Gastroesophageal sphincter (tissue), 4 donors: ENCODE results near the gene RAP1A. TPM values are rescaled to one million over a fixed set of nuclear protein-coding genes. Genes with fewer than 3 reads are reported as not detected.

ENCODE experiments used
- ATAC-seq: fragments of 150-250 bp; one replicate; pipeline ENCODE4 v1.9.1; 2016; ENCODE audit warnings: mild to moderate bottlenecking, moderate library complexity
- H3K27ac ChIP-seq, 4 donors: fragments of 200-600 bp; sonication (generic) in 3 of 4; 1 replicate in 3 of 4; 2 replicates in 1 of 4; pipeline ENCODE4 v1.5.1; 2016 to 2019
- H3K27me3 ChIP-seq: fragments of 200-600 bp; sonication (generic); one replicate; pipeline ENCODE4 v1.5.1; 2019
- H3K36me3 ChIP-seq, 2 donors: fragments of 200-600 bp; sonication (generic); one replicate each; pipeline ENCODE4 v1.5.1; 2019; ENCODE audit warnings: control low read depth in 1 of 2
- H3K4me1 ChIP-seq, 3 donors: fragments of 200-600 bp; sonication (generic); 1 replicate in 2 of 3; 2 replicates in 1 of 3; pipeline ENCODE4 v1.5.1; 2016 to 2019; ENCODE audit warnings: control low read depth in 2 of 3
- H3K4me3 ChIP-seq, 2 donors: fragments of 200-600 bp; sonication (generic); one replicate each; pipeline ENCODE4 v1.5.1; 2019; ENCODE audit warnings: mild to moderate bottlenecking in 1 of 2, moderate library complexity in 1 of 2
- H3K9me3 ChIP-seq, 3 donors: fragments of 200-600 bp; sonication (generic); one replicate each; pipeline ENCODE4 v1.5.1; 2017 to 2019; ENCODE audit warnings: control low read depth in 2 of 3
- CTCF ChIP-seq, 4 experiments: fragments of 200-600 bp in 2 of 4; fragments of 450-650 bp in 2 of 4; sonication (generic) in 1 of 4; IDR thresholded peaks; one replicate each; pipeline ENCODE4 v1.5.1; 2017 to 2019; ENCODE audit warnings: antibody characterized with exemption in 4 of 4, mild to moderate bottlenecking in 2 of 4, moderate library complexity in 2 of 4
- EP300 ChIP-seq: sonication (generic); formaldehyde crosslinking; IDR thresholded peaks from one replicate; pipeline ENCODE4 v1.6.1; 2017; ENCODE audit warnings: antibody characterized with exemption, mild to moderate bottlenecking
- POLR2A ChIP-seq, 2 donors: fragments of 450-650 bp; IDR thresholded peaks; one replicate each; pipeline ENCODE4 v1.6.1; 2017; ENCODE audit warnings: antibody characterized with exemption in 2 of 2, mild to moderate bottlenecking in 2 of 2, moderate library complexity in 1 of 2
- POLR2AphosphoS5 ChIP-seq: sonication (generic); formaldehyde crosslinking; IDR thresholded peaks from one replicate; pipeline ENCODE4 v1.6.1; 2017; ENCODE audit warnings: antibody characterized with exemption
- whole genome bisulfite sequencing, 2 donors: methylation state at CpG; one replicate each; pipeline ENCODE4 v1.1.5; 2018; ENCODE audit warnings: low coverage in 1 of 2; 5-methylcytosine and 5-hydroxymethylcytosine counted together
- total RNA-seq, 4 donors: library from RNA; depleted of rRNA; stranded (reverse); fragments of >200 nt; gene quantifications; one replicate each; pipeline ENCODE4 v1.1.0, GENCODE V29; 2016

RAP1A gene
- total RNA-seq, 4 donors from 2014 or later, result 177 to 268 (median 214) TPM

GRCh38 chr1:111745675-111746613, 126.4 kb downstream of the RAP1A start:
- Histone ChIP-seq H3K36me3 (no peaks in the 10 kb centered on the region), H3K9me3 (no peaks in the 10 kb centered on the region), H3K27me3 (no peaks in the 10 kb centered on the region), H3K4me1 (peaks cover 0 to 24% (median 0%) of the 10 kb centered on the region in 3 donors), H3K4me3 (no peak overlapping the region), H3K27ac (no peak overlapping the region)
- 84 to 90% methylated on average over 6 to 7 of the region's 9 CpGs for WGBS, 2 donors
- TF ChIP-seq POLR2AphosphoS5, result no peak
- TF ChIP-seq POLR2A (IDR thresholded peaks at IDR 0.05), result no peak
- no peak for TF ChIP-seq EP300
- no peak for ATAC-seq

- no peaks in the 10 kb centered on the region for H3K9me3 ChIP-seq
- 80 to 100% methylated on average over 1 to 2 of the region's 2 CpGs for WGBS, 2 donors
- no peaks in the 10 kb centered on the region for H3K27me3 ChIP-seq
- H3K27ac ChIP-seq, result no peak overlapping the region
- TF ChIP-seq CTCF (IDR thresholded peaks at IDR 0.05) (no peak), POLR2A (IDR thresholded peaks at IDR 0.05) (no peak), POLR2AphosphoS5 (no peak), EP300 (no peak)
- no peak for ATAC-seq
- H3K4me3 ChIP-seq, result no peak overlapping the region
- peaks cover 0 to 28% (median 0%) of the 10 kb centered on the region in 3 donors for H3K4me1 ChIP-seq
- H3K36me3 ChIP-seq, result no peaks in the 10 kb centered on the region
These were observed 127.0 kb downstream of the RAP1A start for GRCh38 chr1:111746614-111746999.

- Histone ChIP-seq H3K9me3 (no peaks in the 10 kb centered on the region), H3K4me1 (peaks cover 0 to 28% (median 0%) of the 10 kb centered on the region in 3 donors), H3K27me3 (no peaks in the 10 kb centered on the region), H3K27ac (no peak overlapping the region), H3K4me3 (no peak overlapping the region), H3K36me3 (no peaks in the 10 kb centered on the region)
- WGBS, 2 donors, result 33 to 48% methylated on average over 3 of the region's 3 CpGs
- no peak for ATAC-seq
- TF ChIP-seq POLR2A (IDR thresholded peaks at IDR 0.05) (no peak), CTCF (IDR thresholded peaks at IDR 0.05) (peak in 3 of 4 experiments; percentile 56 to 62 (median 58))
These were observed 127.7 kb downstream of the RAP1A start for GRCh38 chr1:111747282-111747734.

GRCh38 chr1:111747947-111748346, 128.4 kb downstream of the RAP1A start:
- Histone ChIP-seq H3K27me3 (no peaks in the 10 kb centered on the region), H3K27ac (peak overlapping the region in 1 of 4 donors; percentile 57), H3K36me3 (no peaks in the 10 kb centered on the region), H3K4me3 (no peak overlapping the region), H3K4me1 (peaks cover 0 to 28% (median 0%) of the 10 kb centered on the region in 3 donors), H3K9me3 (no peaks in the 10 kb centered on the region)
- ATAC-seq, result no peak
- TF ChIP-seq EP300 (no peak), POLR2AphosphoS5 (no peak), CTCF (IDR thresholded peaks at IDR 0.05) (no peak), POLR2A (IDR thresholded peaks at IDR 0.05) (no peak)
- 77 to 80% methylated on average over 4 of the region's 4 CpGs for WGBS, 2 donors

GRCh38 chr1:111749628-111750027, 130.0 kb downstream of the RAP1A start:
- no peak for TF ChIP-seq POLR2AphosphoS5
- no peak overlapping the region for H3K4me3 ChIP-seq

GRCh38 chr1:111750856-111751255, 131.3 kb downstream of the RAP1A start:
- Histone ChIP-seq H3K4me3 (no peak overlapping the region), H3K27me3 (no peaks in the 10 kb centered on the region), H3K9me3 (no peaks in the 10 kb centered on the region), H3K27ac (peak overlapping the region in 1 of 4 donors; percentile 0), H3K4me1 (peaks cover 0 to 35% (median 5%) of the 10 kb centered on the region in 3 donors), H3K36me3 (no peaks in the 10 kb centered on the region)
- 38 to 48% methylated on average over 2 of the region's 2 CpGs for WGBS, 2 donors
- no peak for TF ChIP-seq CTCF (IDR thresholded peaks at IDR 0.05)
- TF ChIP-seq EP300, result no peak
- TF ChIP-seq POLR2AphosphoS5, result no peak
- ATAC-seq, result no peak

More at GRCh38 chr1:111749628-111750027, 130.0 kb downstream of the RAP1A start:
- Histone ChIP-seq H3K36me3 (no peaks in the 10 kb centered on the region), H3K27me3 (no peaks in the 10 kb centered on the region), H3K4me1 (peaks cover 0 to 31% (median 2%) of the 10 kb centered on the region in 3 donors), H3K9me3 (no peaks in the 10 kb centered on the region), H3K27ac (no peak overlapping the region)
- WGBS, 2 donors, result 62 to 84% methylated on average over 3 of the region's 3 CpGs
- no peak for ATAC-seq
